SK-N-MC (cell line): ENCODE measurements around the gene IFNA6.

Source experiments
- EZH2 ChIP-seq: fragments of 200-600 bp; sonication (generic); IDR thresholded peaks from one replicate; pipeline ENCODE4 v1.6.1; 2017; ENCODE audit warnings: antibody characterized with exemption
- FOXP2 ChIP-seq: optimal IDR thresholded peaks from 2 replicates; pipeline ENCODE3; 2011; ENCODE audit warnings: mild to moderate bottlenecking, moderate library complexity; ENCODE audit not compliant: insufficient read depth; ENCODE audit errors: extremely low read length, control extremely low read depth
- POLR2AphosphoS5 ChIP-seq: IDR thresholded peaks from 2 replicates; pipeline ENCODE4 v1.6.1; 2012; ENCODE audit warnings: mild to moderate bottlenecking, low read depth, low read length, borderline replicate concordance

DNA sequence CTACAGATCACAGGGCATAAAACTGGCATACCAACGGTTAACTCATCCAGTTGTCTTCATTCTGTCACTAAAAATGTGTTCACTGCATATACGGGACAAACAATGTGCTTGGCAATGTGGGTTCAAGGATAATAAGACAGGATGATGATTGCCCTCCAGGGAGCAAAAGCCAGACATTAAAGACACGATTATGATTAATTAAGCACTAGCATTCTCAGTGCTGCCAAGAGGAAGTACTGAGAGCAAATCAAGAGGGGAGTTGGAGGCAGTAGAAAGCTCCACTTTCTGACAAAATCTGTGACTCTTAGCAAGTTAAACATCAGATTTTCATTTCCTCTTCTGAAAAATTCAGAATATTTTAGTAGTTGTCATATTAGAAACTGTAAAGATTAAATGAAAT is 49.3 kb upstream of the IFNA6 start:
- TF ChIP-seq POLR2AphosphoS5 (no peak), EZH2 (no peak), FOXP2 (no peak)
